GM23338 (cell line): ENCODE results near the gene DNAAF3. TPM values are rescaled to one million over a fixed set of nuclear protein-coding genes. Genes with fewer than 3 reads are reported as not detected.

Experiments used
- ATAC-seq: fragments of 200-7000 bp; cut with Tn5 transposase; 3 replicates; pipeline ENCODE4 v1.9.1; 2020
- DNase-seq: peaks from one replicate; pipeline ENCODE4 v3.0.0-alpha.2; 2015; ENCODE audit warnings: low spot score
- H2AFZ ChIP-seq: fragments of 200-600 bp; sonication (generic); 2 replicates; pipeline ENCODE4 v1.8.0; 2016; ENCODE audit warnings: antibody characterized with exemption, mild to moderate bottlenecking, moderate library complexity
- H3F3A ChIP-seq: fragments of 200-600 bp; sonication (generic); replicated peaks from 2 replicates; pipeline ENCODE4 v1.8.0; 2017; ENCODE audit warnings: antibody characterized with exemption, mixed run types, low read depth
- H3K27ac ChIP-seq: fragments of 200-600 bp; sonication (generic); 2 replicates; pipeline ENCODE4 v1.6.1; 2016; ENCODE audit warnings: low read depth
- H3K27me3 ChIP-seq: fragments of 200-600 bp; sonication (generic); 2 replicates; pipeline ENCODE4 v1.8.0; 2016; ENCODE audit warnings: mild to moderate bottlenecking, mixed run types, moderate library complexity; ENCODE audit not compliant: insufficient read depth
- H3K36me3 ChIP-seq: fragments of 200-600 bp; sonication (generic); 2 replicates; pipeline ENCODE4 v1.8.0; 2016; ENCODE audit warnings: mild to moderate bottlenecking; ENCODE audit not compliant: insufficient read depth
- H3K4me1 ChIP-seq: fragments of 200-600 bp; sonication (generic); 2 replicates; pipeline ENCODE4 v1.8.0; 2016; ENCODE audit warnings: mild to moderate bottlenecking, moderate library complexity; ENCODE audit not compliant: insufficient read depth
- H3K4me2 ChIP-seq: fragments of 200-600 bp; sonication (generic); 2 replicates; pipeline ENCODE4 v1.7.1; 2017; ENCODE audit warnings: mixed run types
- H3K4me3 ChIP-seq: fragments of 200-600 bp; sonication (generic); 2 replicates; pipeline ENCODE4 v1.6.1; 2016; ENCODE audit warnings: mixed run types
- H3K79me2 ChIP-seq: fragments of 200-600 bp; sonication (generic); replicated peaks from 2 replicates; pipeline ENCODE4 v1.8.0; 2017; ENCODE audit warnings: mild to moderate bottlenecking; ENCODE audit not compliant: insufficient read depth
- H3K9me2 ChIP-seq: fragments of 200-600 bp; sonication (generic); 2 replicates; pipeline ENCODE4 v1.8.0; 2017; ENCODE audit not compliant: insufficient read depth
- H4K20me1 ChIP-seq: fragments of 200-600 bp; sonication (generic); replicated peaks from 2 replicates; pipeline ENCODE4 v1.8.0; 2017; ENCODE audit warnings: mild to moderate bottlenecking; ENCODE audit not compliant: insufficient read depth
- H3K27ac Mint-ChIP-seq: 2 replicates; pipeline ENCODE4 v1.8.0; 2020; ENCODE audit warnings: inconsistent platforms, mild to moderate bottlenecking, moderate library complexity, mixed read lengths
- H3K27me3 Mint-ChIP-seq: 3 replicates; pipeline ENCODE4 v1.8.0; 2022; ENCODE audit warnings: low read depth, mild to moderate bottlenecking, moderate library complexity, mixed read lengths, inconsistent platforms; ENCODE audit not compliant: insufficient read depth, poor library complexity
- H3K36me3 Mint-ChIP-seq: 3 replicates; pipeline ENCODE4 v1.8.0; 2021; ENCODE audit warnings: low read depth, mild to moderate bottlenecking, inconsistent platforms, moderate library complexity, mixed read lengths
- H3K4me1 Mint-ChIP-seq: 3 replicates; pipeline ENCODE4 v1.8.0; 2020; ENCODE audit warnings: mild to moderate bottlenecking, inconsistent platforms, mixed read lengths
- H3K4me3 Mint-ChIP-seq: 3 replicates; pipeline ENCODE4 v1.8.0; 2021; ENCODE audit warnings: moderate library complexity, mild to moderate bottlenecking, inconsistent platforms, mixed read lengths
- H3K9me3 Mint-ChIP-seq: 3 replicates; pipeline ENCODE4 v1.8.0; 2020; ENCODE audit warnings: moderate library complexity, mild to moderate bottlenecking, inconsistent platforms, mixed read lengths
- POLR2AphosphoS5 ChIP-seq: IDR thresholded peaks from 2 replicates; pipeline ENCODE4 v1.6.1; 2016; ENCODE audit warnings: antibody characterized with exemption, low read depth
- REST ChIP-seq: IDR thresholded peaks from one replicate; pipeline ENCODE4 v1.6.1; 2018; ENCODE audit warnings: antibody characterized with exemption; ENCODE audit not compliant: unreplicated experiment
- polyA plus RNA-seq: library from polyadenylated mRNA; unstranded; fragments of >200 nt; fragmentation: Nextera tagmentation; extraction: Ambion mirVana; gene quantifications from 2 replicates; pipeline ENCODE4 v1.2.1, GENCODE V29; 2016
- total RNA-seq: library from RNA; depleted of rRNA; stranded (reverse); fragments of >200 nt; shearing (Covaris generic); gene quantifications from 2 replicates; pipeline ENCODE4 v1.2.3, GENCODE V29; 2014
- TF ChIP-seq, protein P1 (sequence below), 2 experiments: fragments of 200-600 bp in 1 of 2; sonication (generic) in 1 of 2; conservative IDR thresholded peaks; 2 replicates each; pipeline versions ENCODE4 v1.5.1 to v1.6.1; 2016 to 2017; ENCODE audit warnings: antibody characterized with exemption in 2 of 2, low read depth in 2 of 2, mild to moderate bottlenecking in 2 of 2, moderate library complexity in 1 of 2

DNAAF3 gene
- total and polyA plus RNA-seq, 2 experiments from 2014 or later = 8.5 to 9.0 TPM

GRCh38 chr19:55161571-55162322 lies 4.7 kb downstream of the DNAAF3 start:
- no peak overlapping the region for H3K27ac ChIP-seq
- H3K4me2 ChIP-seq = peak overlapping the region; percentile 86
- DNase-seq (peak; percentile 70), ATAC-seq (peak; percentile 0)
- peaks cover 32% of the 10 kb centered on the region for H3K27me3 ChIP-seq
- H2AFZ ChIP-seq = 0 out of 2 replicates have a peak overlapping the region, but pooled peaks have one; percentile 63
- H3K36me3 ChIP-seq = no peaks in the 10 kb centered on the region
- no peaks in the 10 kb centered on the region for H3K9me2 ChIP-seq
- no peaks in the 10 kb centered on the region; the same call in 2 of the 3 replicates for H3K36me3 Mint-ChIP-seq
- H3F3A ChIP-seq = no peaks in the 10 kb centered on the region
- peaks cover 48% of the 10 kb centered on the region for H3K27me3 Mint-ChIP-seq
- no peaks in the 10 kb centered on the region for H4K20me1 ChIP-seq
- no peaks in the 10 kb centered on the region for H3K79me2 ChIP-seq
- H3K27ac Mint-ChIP-seq = no peak overlapping the region
- H3K4me3 ChIP-seq = peak overlapping the region; percentile 56
- H3K9me3 Mint-ChIP-seq = no peaks in the 10 kb centered on the region
- H3K4me1 ChIP-seq = peaks cover 30% of the 10 kb centered on the region
- H3K4me3 Mint-ChIP-seq = no peak overlapping the region
- TF ChIP-seq, protein P1, sequence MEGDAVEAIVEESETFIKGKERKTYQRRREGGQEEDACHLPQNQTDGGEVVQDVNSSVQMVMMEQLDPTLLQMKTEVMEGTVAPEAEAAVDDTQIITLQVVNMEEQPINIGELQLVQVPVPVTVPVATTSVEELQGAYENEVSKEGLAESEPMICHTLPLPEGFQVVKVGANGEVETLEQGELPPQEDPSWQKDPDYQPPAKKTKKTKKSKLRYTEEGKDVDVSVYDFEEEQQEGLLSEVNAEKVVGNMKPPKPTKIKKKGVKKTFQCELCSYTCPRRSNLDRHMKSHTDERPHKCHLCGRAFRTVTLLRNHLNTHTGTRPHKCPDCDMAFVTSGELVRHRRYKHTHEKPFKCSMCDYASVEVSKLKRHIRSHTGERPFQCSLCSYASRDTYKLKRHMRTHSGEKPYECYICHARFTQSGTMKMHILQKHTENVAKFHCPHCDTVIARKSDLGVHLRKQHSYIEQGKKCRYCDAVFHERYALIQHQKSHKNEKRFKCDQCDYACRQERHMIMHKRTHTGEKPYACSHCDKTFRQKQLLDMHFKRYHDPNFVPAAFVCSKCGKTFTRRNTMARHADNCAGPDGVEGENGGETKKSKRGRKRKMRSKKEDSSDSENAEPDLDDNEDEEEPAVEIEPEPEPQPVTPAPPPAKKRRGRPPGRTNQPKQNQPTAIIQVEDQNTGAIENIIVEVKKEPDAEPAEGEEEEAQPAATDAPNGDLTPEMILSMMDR (conservative IDR thresholded peaks at IDR 0.05; ENCODE audit: low read depth in 2 of 2) = peak in 1 of 2 experiments; percentile 30; a peak in 2 of 4 replicates
- TF ChIP-seq POLR2AphosphoS5 = no peak
- H3K4me1 Mint-ChIP-seq = peaks cover 25% of the 10 kb centered on the region

DNA sequence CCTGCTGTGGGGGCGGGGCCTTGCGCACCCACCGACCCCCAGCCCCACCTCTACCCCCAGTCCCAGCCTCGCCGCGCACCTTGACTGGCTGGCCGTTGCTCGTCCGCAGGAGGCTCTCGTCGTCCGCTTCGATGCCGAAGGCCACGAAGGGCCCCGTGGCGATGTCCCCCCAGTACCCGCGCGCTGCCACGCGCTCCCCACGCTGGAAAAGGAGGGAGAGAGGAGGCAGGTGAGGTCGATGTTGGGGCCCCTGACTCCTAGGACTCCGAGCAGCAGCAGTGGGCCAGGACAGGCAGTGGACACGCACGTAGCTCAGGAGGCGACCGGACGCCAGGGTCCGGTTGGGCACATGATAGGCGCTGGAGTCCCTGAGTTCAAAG lies 5.4 kb downstream of the DNAAF3 start:
- ATAC-seq (no peak; the same call in 2 of the 3 replicates), DNase-seq (no peak)
- Histone ChIP-seq H4K20me1 (no peaks in the 10 kb centered on the region), H3K4me2 (peak overlapping the region; percentile 86), H3K4me3 (peak overlapping the region; percentile 56), H3K27me3 (peaks cover 32% of the 10 kb centered on the region), H3K4me1 (peaks cover 30% of the 10 kb centered on the region), H3K9me2 (no peaks in the 10 kb centered on the region), H3K27ac (no peak overlapping the region), H3F3A (no peaks in the 10 kb centered on the region), H3K79me2 (no peaks in the 10 kb centered on the region), H2AFZ (0 out of 2 replicates have a peak overlapping the region, but pooled peaks have one; percentile 63), H3K36me3 (no peaks in the 10 kb centered on the region)
- no peaks in the 10 kb centered on the region; the same call in 2 of the 3 replicates for H3K36me3 Mint-ChIP-seq
- peak overlapping the region; percentile 62 for H3K4me3 Mint-ChIP-seq
- no peaks in the 10 kb centered on the region for H3K9me3 Mint-ChIP-seq
- peaks cover 23% of the 10 kb centered on the region for H3K4me1 Mint-ChIP-seq
- no peak overlapping the region for H3K27ac Mint-ChIP-seq
- peaks cover 48% of the 10 kb centered on the region for H3K27me3 Mint-ChIP-seq
- TF ChIP-seq REST (no peak), POLR2AphosphoS5 (peak; percentile 69)
- TF ChIP-seq, protein P1 (conservative IDR thresholded peaks at IDR 0.05; ENCODE audit: low read depth in 2 of 2) = no peak
